PFSK-1 (cell line): ENCODE measurements around the gene ZNF469.

Experiments
- POLR2AphosphoS5 ChIP-seq: IDR thresholded peaks from 2 replicates; pipeline ENCODE4 v1.6.1; 2012; ENCODE audit warnings: low read depth, mild to moderate bottlenecking, control low read depth, low read length, moderate library complexity
- TF ChIP-seq, protein P1 (sequence below), 2 experiments: IDR thresholded peaks; 2 replicates each; pipeline versions ENCODE4 v1.6.1 to v1.8.0; 2011 to 2012; ENCODE audit warnings: low read depth in 2 of 2, low read length in 2 of 2, control low read depth in 1 of 2, inconsistent platforms in 1 of 2, mild to moderate bottlenecking in 1 of 2, moderate library complexity in 1 of 2; ENCODE audit not compliant: insufficient read depth in 1 of 2

The ZNF469 gene

DNA sequence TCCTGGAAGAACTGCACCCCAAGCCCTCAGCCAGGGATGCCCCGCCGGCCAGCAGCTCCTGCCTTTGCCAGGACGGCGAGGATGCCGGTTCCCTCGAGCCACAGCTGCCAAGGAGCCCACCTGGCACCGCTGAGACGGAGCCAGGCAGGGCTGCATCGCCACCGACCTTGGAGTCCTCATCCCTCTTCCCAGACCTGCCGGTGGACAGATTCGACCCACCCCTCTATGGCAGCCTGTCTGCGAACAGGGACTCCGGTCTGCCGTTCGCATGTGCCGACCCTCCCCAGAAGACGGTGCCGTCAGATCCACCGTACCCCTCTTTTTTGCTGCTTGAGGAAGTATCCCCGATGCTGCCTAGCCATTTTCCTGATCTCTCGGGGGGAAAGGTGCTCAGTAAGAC is 48.9 kb downstream of the ZNF469 start:
- TF ChIP-seq, protein P1, sequence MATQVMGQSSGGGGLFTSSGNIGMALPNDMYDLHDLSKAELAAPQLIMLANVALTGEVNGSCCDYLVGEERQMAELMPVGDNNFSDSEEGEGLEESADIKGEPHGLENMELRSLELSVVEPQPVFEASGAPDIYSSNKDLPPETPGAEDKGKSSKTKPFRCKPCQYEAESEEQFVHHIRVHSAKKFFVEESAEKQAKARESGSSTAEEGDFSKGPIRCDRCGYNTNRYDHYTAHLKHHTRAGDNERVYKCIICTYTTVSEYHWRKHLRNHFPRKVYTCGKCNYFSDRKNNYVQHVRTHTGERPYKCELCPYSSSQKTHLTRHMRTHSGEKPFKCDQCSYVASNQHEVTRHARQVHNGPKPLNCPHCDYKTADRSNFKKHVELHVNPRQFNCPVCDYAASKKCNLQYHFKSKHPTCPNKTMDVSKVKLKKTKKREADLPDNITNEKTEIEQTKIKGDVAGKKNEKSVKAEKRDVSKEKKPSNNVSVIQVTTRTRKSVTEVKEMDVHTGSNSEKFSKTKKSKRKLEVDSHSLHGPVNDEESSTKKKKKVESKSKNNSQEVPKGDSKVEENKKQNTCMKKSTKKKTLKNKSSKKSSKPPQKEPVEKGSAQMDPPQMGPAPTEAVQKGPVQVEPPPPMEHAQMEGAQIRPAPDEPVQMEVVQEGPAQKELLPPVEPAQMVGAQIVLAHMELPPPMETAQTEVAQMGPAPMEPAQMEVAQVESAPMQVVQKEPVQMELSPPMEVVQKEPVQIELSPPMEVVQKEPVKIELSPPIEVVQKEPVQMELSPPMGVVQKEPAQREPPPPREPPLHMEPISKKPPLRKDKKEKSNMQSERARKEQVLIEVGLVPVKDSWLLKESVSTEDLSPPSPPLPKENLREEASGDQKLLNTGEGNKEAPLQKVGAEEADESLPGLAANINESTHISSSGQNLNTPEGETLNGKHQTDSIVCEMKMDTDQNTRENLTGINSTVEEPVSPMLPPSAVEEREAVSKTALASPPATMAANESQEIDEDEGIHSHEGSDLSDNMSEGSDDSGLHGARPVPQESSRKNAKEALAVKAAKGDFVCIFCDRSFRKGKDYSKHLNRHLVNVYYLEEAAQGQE (IDR thresholded peaks at IDR 0.05; ENCODE audit: insufficient read depth in 1 of 2, low read depth in 2 of 2, low read length in 2 of 2): no peak

DNA sequence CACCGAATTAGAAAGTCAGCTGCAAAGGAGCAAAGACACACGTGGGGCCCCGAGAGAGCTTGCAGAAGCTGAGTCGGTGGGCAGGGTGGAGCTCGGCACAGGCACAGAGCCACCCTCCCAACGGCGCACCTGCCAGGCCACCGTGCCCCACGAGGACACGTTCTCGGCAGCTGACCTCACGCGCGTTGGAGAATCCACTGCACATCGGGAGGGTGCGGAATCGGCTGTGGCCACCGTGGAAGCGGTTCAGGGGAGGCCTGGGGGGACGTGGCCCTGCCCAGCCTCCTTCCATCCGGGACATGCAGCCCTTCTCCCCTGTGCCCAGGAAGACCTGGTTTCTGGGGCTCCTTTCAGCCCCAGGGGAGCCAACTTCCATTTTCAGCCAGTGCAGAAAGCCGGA is 49.4 kb downstream of the ZNF469 start:
- TF ChIP-seq POLR2AphosphoS5: no peak
